ENCODE measurements around the gene PHF21B.
A peak's percentile ranks its signal among the peaks of the same experiment; 100 is the strongest.
"Not testable (repeated sequence)": the region's sequence is repeated elsewhere in the genome, so short reads cannot be mapped to it uniquely, and the experiment has no call there.

Gene PHF21B

GRCh38 chr22:45009606-45010531 is at the start of gene PHF21B:
PHF21B (minus strand) TSS chr22:45010005; CDS start chr22:45009549, 456 bp downstream.
- intact Hi-C loops (cut with DNase I): no loop called here
- peak in 41 of 42 donors; percentile 45 to 93 (median 81) for DNase-seq

GRCh38 chr22:45059296-45059695 is 49.5 kb upstream of the PHF21B start:
- DNase-seq: no peak
- intact Hi-C loops (cut with DNase I): no loop called here

GRCh38 chr22:45058622-45058912 is 48.8 kb upstream of the PHF21B start:
- DNase-seq: no peak
- intact Hi-C loops (cut with DNase I): no loop called here

GRCh38 chr22:45055936-45056335 is 46.1 kb upstream of the PHF21B start:
- no peak for DNase-seq
- intact Hi-C loops (cut with DNase I): no loop called here

DNA sequence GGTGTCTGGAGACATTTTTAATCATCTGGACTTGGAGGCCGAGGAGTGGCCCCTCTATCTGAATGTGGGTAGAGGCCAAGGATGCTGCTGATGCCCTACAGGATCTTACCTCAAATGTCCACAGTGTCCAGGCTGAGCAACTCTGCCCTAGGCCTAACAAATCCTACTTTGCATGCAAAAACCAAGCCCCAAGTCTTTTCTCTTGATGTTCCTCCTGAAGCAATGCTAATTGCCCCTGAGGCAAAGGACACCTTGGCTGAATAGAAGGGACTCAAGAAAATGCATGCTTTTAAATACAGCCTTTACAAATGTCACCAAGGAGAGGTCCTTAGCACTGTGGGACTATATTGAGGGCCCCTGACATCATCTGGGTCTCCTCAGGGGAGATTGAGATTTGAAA is 43.8 kb upstream of the PHF21B start:
- intact Hi-C loops (cut with DNase I): no loop called here
- DNase-seq: no peak

DNA sequence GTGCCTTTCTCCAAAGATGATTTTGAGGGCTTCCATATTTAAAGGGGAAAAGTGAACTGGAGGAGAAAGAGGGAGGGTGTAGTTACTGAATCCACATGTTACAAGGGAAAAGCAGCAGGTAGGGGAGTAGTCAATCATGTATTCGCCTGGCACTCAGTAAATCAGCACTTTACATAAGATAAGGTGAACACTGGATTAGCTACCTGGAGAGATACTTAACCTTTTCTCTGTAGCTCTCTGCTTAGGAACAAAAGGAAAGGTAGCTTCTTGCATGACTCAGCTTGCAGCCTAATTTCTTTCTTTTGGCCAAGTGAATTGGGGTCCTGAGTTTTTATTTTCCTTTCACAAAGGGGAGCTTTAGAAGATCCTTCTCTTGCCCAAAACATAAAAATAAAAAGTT is 43.3 kb upstream of the PHF21B start:
- intact Hi-C loops (cut with DNase I): no loop called here
- DNase-seq: no peak

GRCh38 chr22:45052665-45053064 is 42.9 kb upstream of the PHF21B start:
- DNase-seq; intact Hi-C loops (cut with DNase I): not testable (repeated sequence)

DNA sequence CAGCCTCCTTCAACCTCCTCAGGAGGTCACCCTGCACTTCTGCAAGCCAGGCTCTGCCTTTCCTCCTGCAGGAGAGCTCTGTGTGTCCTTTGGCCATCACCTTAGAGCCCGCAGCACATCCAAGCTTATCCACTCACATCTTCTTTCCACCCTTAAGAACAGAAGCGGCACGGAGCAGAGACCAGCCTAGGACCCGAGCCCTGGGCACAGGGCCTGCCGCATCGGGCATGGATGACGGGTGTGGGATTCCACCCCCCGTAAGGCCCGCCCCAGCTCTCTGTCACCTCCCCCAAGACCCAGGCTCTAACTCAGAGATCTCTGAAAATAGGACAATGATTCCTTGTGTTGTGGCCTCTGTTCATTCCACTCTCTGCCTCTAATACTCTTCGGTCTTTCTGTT is 42.1 kb upstream of the PHF21B start:
- intact Hi-C loops (cut with DNase I): no loop called here

DNA sequence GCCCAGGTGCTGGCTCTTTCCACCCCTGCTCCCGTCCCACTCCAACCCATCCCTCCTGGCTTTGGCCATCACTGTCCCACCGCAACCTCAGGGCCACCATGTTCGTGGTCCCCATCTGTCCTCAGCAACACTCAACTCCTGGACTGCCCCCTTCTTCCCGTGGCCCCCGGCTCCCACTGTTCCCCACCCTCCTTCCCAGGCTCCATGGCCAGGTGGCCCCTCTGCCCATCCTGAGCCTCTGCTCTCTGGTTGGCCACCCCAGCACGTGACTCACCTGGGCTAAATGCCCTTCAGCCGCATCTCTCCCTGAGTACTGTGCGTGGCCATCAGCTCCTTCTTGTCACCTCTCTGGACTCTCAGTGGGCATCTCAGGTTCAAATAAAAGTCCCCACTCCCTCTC is 41.6 kb upstream of the PHF21B start:
- intact Hi-C loops (cut with DNase I): no loop called here
- DNase-seq: no peak

More for the DNA sequence above, 42.1 kb upstream of the PHF21B start:
- DNase-seq: no peak

GRCh38 chr22:45047260-45047659 is 37.5 kb upstream of the PHF21B start:
- intact Hi-C loops (cut with DNase I): no loop called here
- no peak for DNase-seq

DNA sequence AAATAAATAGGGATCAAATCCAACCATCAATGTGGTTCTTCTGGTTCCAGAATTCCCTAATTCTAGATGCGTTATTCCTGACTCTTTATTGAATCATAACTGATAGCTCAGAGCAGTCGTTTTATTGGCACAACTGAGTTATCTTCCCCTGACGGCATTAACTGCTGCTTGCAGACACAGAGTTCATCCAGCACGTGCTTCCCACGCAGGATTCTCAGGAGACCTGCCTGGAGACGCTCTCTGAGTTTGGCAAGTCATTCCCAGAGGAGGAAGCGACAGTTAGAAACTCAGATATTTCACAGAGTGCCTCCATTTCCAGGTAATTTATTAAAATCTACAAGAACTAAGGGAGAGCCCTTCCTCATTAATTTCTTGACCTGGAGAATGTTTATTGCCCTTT is 35.4 kb upstream of the PHF21B start:
- DNase-seq: peak in 24 of 42 donors; percentile 6 to 56 (median 26)

GRCh38 chr22:45042263-45042662 is 32.5 kb upstream of the PHF21B start:
- intact Hi-C loops (cut with DNase I): no loop called here
- DNase-seq: no peak

More for the DNA sequence above, 35.4 kb upstream of the PHF21B start:
- intact Hi-C loops (cut with DNase I): no loop called here

DNA sequence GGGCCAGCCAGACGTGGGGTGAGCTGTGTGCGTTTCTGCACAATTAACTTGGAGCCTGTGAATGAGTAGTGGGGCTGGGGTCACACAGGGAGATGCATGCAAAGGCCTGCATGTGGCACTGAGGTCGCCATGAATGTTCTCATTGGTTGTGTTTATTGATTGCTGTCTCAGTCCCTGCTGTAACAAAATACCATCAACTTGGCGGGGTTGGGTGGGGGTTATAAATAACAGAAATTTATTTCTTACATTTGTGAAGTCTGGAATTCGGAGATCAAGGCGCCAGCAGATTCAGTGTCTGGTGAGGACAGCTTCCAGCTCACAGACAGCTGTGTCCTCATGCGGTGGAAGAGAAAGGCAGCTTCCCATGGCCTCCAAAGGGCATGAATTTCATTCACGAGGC is 29.3 kb upstream of the PHF21B start:
- intact Hi-C loops (cut with DNase I): no loop called here
- DNase-seq: no peak

DNA sequence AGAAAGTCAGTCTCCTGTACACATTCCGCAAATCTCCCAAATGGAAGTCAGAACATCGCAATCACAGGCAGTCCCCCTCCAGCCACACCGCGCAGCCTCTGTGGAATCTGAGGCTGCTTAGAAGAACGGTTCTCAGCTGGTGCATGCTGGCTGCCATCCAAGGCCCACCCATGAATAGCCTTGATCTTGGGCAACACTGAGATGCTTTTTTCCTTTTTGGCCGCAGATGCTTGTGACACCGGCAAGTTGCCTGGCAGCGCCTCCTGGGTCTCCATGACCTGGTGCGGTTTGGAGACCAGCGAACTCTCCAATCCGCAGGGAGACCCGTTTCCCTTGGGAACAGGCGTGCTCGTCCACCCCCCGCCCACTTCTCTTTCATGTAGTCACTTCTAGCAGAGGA is 26.3 kb upstream of the PHF21B start:
- intact Hi-C loops (cut with DNase I): no loop called here
- DNase-seq: peak in 37 of 42 donors; percentile 8 to 70 (median 36)

DNA sequence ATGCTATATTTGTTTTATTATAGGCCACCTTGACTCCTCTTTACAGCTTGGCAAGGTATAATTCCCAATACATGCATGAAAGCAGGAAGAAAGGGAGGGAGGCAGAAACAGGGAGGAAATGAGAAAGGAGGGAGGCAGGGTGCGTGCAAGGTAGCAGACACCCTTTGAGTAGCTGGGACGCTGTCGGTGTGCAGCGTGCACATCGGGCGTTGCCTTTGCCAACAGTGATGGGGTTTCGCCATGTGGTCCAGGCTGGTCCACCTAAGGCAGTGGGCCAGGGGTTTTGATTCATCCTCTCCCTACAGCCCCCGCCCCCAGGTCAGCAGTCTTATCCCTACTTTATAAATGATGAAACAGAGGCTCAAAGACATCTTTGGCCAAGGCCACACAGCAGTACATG is 25.0 kb upstream of the PHF21B start:
- DNase-seq: no peak
- intact Hi-C loops (cut with DNase I): no loop called here

DNA sequence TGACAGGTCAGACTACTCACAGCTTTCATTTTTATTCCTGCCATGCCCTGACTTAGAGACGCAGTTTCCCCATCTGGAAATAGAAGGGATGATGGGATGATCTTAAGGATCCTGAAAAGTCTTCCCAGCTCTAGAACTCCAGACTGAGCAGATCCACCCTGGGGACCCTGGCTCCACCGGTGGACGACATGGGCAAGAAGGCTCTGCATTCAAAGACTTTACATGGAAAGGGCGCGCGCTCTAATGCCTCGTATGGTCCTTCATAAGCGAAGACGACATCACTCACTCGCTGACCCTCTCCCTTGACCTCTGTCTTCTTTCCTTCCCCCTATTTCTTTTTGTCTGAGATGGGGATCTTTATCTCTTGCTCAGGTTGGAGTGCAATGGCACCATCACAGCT is 24.4 kb upstream of the PHF21B start:
- intact Hi-C loops (cut with DNase I): no loop called here
- no peak for DNase-seq

DNA sequence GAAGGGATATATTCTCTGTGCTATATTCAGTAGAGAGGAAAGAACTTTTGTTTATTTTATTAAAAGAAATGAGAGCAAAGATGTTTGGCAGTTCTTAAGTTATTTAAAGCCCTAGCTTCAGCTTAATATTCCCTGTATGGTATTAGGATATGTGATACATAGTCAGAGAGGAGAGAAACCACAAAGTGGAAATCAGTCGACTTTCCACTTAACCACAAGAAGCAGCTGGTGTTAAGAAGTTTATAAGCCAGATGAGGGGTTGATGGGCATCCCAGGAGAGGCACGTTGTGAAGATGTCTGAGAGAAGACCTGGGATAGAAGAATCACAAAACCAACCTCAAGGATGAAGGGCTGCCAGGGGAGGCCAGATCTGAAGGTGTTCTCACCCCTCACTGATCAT is 23.3 kb upstream of the PHF21B start:
- DNase-seq: no peak
- intact Hi-C loops (cut with DNase I): no loop called here

DNA sequence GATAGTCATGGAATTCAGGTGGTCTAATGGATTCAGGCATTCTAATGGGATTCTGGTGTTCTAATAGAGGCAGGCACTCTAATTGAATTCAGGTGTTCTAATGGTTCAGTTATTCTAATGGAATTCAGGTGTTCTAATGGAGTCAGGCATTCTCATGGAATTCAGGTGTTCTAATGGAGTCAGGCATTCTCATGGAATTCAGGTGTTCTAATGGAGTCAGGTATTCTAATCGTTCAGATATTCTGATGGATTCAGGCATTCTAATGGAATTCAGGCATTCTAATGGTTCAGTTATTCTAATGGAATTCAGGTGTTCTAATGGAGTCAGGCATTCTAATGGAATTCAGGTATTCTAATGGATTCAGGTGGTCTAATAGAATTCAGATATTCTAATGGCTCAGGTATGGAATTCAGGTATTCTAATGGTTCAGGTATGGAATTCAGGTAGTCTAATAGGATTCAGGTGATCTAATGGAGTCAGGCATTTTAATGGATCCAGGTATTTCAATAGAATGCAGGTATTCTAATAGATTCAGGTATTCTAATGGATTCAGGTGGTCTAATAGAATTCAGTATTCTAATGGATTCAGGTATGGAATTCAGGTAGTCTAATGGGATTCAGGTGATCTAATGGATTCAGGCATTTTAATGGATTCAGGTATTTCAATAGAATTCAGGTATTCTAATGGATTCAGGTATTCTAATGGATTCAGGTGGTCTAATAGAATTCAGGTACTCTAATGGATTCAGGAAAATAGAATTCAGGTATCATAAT is 22.0 kb upstream of the PHF21B start:
- intact Hi-C loops (cut with DNase I): no loop called here
- DNase-seq: no peak

- DNase-seq: no peak
- intact Hi-C loops (cut with DNase I): no loop called here
Measured at GRCh38 chr22:45029501-45029900, 19.7 kb upstream of the PHF21B start.

DNA sequence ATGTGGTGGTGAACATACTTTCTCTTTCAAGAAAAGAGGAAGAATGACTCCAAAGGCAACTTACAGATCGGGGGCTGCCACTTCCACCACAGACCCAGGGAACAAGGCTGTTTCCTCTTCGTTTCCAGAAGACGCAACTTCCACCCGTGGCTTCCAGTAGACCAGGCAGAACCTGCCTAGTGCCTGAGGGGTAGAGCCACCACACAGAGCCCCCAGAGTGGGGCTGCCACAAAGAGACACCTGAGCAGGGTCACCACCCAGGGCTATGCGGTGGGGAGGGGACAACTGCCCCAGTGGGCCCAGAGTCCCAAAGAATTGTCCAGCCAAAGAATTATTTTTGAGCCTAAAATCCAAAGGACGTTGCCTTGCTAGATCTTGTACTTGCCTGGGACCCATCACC is 16.7 kb upstream of the PHF21B start:
- intact Hi-C loops (cut with DNase I): no loop called here

DNA sequence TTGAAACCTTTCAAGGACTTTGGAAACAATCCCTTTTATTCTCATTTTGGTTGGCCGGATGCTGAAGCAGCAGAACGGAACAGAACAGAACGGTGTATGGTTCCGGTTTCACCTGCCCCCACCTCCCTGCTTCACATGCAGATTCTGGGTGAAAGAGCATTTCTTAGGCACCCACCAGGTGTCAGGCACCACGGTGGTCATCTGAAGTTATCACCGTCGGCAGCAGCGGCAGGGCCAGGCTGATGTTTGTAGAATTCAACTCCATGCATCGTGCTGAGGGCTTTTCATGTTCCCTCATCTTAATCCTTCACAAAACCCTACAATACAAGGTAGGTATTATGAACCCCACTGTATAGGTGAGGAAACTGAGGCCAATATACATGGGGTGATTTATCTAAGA is 13.6 kb upstream of the PHF21B start:
- intact Hi-C loops (cut with DNase I): no loop called here
- no peak for DNase-seq

More for the DNA sequence above, 16.7 kb upstream of the PHF21B start:
- no peak for DNase-seq

Measured in head of caudate nucleus (tissue), 42 donors.